Measurements from ENCODE around the gene CGB7.
"Not testable (repeated sequence)": the region's sequence is repeated elsewhere in the genome, so short reads cannot be mapped to it uniquely, and the experiment has no call there.

Gene CGB7

DNA sequence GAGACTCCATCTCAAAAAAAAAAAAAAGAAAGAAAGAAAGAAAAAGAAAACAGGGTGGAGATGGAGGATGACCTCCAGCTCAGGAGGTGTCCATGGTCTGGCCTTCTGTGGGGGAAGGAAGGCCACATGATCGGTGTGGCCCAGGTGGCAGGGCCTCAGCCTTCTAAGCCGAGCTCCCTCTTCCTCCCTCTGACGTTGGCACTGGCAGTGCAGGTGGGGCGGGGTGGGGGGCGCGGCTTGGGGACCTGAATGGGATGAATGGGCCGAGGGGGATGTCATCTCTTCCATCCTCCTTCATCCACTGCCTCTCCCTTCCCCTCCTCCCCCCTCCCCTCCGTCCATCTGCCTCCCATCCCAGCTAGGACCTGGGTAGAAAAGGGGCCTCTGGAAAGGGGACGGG, 17.8 kb downstream of the CGB7 start:
- DNase-seq = not testable (repeated sequence)

DNA sequence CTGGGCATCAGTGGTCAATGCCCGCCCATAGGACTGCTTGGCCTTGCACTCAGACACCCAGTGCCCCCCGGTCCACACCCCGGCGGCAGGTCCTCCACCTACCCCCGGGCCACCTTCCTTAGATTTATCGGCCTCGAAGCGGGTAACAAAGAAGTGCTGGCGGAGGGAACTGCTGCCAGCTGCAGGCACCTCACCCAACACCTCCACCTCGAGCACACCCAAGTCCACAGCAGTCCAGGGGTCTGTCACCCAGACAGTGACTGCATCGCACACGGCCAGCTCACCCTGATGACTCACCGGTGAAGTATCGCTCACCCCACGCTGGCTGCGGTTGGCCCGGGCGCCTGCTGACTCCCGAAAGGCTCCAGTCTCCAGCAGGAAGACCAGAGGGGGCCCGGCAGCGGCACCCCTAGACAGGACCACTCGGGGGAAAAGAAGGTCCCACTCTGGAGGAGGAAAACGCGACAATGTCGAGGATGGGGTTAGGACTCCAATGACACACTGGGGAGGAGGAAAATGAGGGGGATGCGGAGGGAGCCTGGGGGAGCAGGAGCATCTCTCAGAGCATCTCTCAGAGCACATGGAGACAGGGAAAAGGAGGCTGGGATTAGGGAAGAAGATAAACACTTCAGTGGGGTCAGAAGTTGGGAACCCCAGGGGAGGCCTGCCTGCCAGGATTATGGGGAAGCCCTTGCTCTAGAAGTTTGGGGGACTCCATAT, 18.8 kb downstream of the CGB7 start:
- DNase-seq = not testable (repeated sequence)

DNA sequence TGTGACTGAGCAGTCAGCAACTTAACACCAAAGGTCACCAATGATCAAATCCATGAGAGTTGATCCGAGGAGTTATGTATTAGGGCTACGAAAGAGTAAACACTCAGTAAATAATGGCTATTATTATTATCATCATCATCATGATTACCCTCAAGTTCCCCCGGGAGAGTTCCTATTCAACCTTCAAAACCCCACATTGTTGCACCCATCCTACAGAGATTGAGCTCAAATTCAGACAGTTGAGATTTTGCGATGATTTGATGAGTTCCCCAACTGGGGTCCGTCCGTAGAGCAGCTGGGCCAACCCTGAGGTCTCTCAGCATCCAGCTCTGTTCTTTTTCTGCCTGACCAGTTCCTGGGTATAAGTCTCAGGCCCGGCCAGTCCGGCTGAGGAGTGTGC, 19.4 kb downstream of the CGB7 start:
- DNase-seq = not testable (repeated sequence)

DNA sequence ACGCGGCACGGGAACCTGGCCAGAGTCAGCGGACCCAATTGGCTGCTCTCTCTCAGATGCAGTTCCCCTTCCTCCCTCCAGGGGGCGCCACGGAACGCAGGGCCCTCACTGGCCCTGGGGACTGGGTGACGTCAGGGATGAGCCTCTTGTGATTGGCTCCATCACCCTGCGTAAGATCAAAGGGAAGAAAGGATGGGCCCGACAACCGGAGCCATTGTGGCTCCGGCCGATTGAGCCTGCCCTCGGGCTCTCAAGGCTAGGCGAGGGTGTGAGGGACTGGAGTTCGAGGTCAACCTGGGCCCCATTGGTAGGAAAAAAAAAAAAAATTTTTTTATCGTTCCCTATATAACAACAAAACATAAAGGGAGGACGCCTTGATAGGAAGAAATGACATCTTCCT, 20.7 kb downstream of the CGB7 start, which contains the start of gene CGB1:
CGB1 (minus strand) TSS at position 81 of the 400 bp plus-strand sequence. CDS start 184 bp downstream, outside the sequence.
- not testable (repeated sequence) for DNase-seq

DNA sequence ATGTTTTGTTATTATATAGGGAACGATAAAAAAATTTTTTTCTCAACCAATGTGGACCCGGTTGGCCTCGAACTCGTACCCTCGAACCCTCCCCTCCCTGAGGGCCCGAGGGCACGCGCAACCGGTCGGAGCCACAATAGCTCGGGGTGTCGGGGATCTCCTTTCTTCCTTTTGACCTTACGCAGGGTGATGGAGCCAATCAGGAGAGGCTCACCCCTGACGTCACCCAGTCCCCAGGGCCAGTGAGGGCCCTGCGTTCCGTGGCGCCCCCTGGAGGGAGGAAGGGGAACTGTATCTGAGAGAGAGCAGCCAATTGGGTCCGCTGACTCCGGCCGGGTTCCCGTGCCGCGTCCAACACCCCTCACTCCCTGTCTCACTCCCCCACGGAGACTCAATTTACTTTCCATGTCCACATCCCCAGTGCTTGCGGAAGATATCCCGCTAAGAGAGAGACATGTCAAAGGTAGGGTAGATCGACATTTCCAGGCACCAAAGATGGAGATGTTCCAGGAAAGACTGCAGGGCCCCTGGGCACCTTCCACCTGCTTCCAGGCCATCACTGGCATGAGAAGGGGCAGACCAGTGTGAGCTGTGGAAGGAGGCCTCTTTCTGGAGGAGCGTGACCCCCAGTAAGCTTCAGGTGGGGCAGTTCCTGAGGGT, 25.8 kb downstream of the CGB7 start, which contains the start of gene CGB2:
CGB2 (plus strand) TSS at position 249 of the 660 bp plus-strand sequence; CDS start at position 455, 206 bp downstream.
- peak; percentile 28 for DNase-seq

DNA sequence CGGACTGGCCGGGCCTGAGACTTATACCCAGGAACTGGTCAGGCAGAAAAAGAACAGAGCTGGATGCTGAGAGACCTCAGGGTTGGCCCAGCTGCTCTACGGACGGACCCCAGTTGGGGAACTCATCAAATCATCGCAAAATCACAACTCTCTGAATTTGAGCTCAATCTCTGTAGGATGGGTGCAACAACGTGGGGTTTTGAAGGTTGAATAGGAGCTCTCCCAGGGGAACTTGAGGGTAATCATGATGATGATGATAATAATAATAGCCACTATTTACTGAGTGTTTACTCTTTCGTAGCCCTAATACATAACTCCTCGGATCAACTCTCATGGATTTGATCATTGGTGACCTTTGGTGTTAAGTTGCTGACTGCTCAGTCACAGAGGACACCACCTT, 27.2 kb downstream of the CGB7 start:
- DNase-seq = not testable (repeated sequence)

DNA sequence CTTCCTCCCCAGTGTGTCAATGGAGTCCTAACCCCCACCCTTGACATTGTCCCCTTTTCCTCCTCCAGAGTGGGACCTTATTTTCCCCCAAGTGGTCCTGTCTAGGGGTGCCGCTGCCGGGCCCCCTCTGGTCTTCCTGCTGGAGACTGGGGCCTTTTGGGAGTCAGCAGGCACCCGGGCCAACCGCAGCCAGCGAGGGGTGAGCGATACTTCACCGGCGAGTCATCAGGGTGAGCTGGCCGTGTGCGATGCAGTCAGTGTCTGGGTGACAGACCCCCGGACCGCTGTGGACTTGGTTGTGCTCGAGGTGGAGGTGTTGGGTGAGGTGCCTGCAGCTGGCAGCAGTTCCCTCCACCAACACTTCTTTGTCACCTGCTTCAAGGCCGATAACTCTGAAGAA, 27.8 kb downstream of the CGB7 start:
- not testable (repeated sequence) for DNase-seq

DNA sequence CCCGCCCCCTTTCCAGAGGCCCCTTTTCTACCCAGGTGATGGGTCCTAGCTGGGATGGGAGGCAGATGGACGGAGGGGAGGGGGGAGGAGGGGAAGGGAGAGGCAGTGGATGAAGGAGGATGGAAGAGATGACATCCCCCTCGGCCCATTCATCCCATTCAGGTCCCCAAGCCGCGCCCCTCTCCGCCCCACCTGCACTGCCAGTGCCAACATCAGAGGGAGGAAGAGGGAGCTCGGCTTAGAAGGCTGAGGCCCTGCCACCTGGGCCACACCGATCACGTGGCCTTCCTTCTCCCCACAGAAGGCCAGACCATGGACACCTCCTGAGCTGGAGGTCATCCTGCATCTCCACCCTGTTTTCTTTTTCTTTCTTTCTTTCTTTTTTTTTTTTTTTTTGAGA, 28.9 kb downstream of the CGB7 start:
- not testable (repeated sequence) for DNase-seq

DNA sequence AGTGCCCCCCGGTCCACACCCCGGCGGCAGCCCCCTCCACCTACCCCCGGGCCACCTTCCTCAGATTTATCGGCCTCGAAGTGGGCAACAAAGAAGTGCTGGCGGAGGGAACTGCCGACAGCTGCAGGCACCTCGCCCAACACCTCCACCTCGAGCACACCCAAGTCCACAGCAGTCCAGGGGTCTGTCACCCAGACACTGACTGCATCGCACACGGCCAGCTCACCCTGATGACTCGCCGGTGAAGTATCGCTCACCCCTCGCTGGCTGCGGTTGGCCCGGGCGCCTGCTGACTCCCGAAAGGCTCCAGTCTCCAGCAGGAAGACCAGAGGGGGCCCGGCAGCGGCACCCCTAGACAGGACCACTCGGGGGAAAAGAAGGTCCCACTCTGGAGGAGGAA, 31.9 kb downstream of the CGB7 start:
- DNase-seq = not testable (repeated sequence)

DNA sequence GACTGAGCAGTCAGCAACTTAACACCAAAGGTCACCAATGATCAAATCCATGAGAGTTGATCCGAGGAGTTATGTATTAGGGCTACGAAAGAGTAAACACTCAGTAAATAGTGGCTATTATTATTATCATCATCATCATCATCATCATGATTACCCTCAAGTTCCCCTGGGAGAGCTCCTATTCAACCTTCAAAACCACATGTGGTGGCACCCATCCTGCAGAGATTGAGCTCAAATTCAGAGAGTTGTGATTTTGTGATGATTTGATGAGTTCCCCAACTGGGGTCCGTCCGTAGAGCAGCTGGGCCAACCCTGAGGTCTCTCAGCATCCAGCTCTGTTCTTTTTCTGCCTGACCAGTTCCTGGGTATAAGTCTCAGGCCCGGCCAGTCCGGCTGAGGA, 32.5 kb downstream of the CGB7 start:
- not testable (repeated sequence) for DNase-seq

DNA sequence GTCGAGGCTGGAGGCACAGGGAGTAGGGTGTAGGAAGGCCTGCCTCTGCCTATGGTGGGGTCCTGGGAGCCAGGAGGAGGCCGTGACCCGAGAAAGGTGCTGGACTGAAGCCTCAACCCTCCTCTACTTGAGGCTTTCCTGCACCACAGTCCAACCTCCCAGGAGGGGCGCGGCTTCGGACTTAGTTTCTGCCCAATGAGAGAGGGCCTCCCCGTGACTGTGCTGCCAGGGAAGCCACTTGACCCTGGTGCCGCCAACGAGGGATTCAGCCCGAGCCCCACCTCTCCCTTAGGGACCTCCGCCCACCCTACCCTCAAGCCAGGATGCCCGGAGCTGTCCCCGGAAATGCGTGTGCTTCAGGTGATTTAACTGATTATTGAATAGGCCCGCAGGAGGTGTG, 33.3 kb downstream of the CGB7 start, which contains the start of gene CGB3:
CGB3 (minus strand) TSS at position 101 of the 400 bp plus-strand sequence. CDS start 362 bp downstream, outside the sequence.
- DNase-seq = not testable (repeated sequence)

DNA sequence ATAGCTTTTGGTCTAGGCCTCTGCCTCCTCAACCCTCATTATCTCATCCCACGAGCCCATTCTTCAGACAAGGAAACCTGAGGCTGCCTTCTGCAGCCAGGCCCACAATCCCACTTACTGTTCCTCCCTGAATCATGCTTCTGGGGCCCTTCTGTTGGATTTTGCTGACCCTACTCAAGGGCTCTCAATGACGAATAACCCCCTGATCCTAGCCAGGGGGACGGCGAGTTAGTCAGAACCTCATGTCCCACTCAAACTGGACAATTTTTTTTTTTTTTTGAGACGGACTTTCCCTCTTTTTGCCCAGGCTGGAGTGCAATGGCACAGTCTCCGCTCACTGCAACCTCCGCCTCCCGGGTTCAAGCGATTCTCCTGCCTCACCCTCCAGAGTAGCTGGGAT, 35.4 kb downstream of the CGB7 start:
- no peak for DNase-seq

DNA sequence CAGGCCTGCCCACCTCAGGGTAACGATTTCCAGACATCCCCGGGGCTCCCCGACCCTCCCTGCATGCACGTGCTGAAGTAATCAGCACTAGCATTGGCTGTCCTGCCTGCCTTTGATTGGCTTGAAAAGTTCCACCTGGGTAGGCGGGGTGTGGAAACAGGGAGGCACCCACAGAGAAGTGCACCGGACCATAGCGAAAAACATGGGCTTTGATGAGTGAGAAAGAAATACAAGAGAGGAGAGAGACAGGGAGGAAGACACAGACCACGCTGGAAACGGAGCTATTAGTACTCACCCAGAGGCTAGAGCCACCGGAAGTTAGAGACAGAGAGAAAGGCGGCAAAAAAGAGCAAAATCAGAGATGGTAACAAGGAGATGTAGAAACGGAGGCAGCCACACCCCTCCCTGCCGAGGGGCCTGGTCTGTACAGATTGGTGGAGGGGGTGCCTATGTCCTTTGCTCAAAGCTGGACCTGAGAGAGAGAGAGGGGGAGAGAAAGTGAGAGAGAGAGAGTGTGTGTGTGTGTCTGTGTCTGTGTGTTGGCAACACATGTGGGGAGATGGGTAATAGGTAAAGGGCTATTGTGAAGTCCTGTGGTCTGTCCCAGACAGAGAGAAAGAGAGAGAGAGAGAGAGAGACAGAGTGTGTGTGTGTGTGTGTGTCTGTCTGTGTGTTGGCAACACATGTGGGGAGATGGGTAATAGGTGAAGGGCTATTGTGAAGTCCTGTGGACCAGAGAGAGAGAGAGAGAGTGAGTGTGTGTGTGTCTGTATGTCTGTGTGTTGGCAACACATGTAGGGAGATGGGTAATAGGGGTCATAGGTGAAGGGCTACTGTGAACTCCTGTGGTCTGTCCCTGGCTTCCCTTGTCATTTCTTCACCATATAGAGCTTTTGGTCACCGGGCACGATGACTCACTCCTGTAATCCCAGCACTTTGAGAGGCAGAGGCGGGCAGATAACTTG, 36.3 kb downstream of the CGB7 start:
- no peak for DNase-seq

DNA sequence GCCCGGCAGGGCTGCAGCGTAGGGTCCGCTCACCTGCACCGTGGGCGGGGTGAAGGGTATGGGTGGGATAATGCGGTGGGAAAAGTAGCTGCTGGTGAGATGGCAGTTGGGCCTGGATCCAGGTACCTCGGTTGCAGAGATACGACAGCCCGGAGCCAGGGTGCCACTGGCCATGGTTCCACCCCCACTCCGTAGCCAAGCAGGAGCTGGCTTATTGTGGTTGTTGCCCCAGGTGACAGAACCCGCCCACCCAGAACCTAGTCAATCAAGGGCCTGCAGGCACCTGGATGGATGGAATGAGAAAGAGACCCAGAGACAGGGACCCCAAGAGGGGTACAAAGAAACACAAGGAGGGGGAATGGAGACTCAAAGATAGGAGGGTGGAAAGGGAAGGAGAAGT, 37.2 kb downstream of the CGB7 start:
- no peak for DNase-seq

DNA sequence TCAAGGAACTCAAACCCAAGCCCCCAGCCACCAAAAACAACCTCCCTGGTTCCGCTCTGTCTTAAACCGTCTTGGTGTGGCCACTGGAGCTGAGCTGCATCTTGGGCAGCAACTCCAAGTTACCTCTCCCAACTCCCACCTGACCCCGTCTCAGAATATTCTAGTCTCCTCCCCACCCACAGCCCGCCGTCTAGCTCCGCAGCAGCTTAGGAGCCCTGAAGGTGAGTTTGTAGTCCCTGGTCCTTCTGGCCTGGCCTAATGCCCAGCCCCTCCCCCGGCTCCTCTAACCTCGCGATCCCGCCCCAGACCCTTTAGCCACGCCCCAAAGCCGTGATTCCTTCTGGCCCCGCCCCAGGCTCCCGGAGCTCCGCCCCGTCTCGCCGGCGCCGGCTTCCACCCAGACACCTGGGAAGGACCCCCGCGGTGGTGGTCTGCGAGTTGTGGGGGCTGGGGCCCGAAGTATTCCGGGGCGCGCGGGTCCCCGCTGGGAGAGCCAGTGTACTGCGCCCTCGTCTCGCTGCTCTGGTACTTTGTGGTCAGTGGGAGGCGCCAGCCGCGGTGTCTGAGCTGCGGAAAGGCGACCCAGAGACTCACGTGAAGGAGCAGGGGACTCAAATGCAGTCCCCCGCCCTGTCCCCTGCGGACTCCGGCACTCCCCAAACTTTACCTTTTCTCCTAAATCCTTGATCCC, 38.2 kb downstream of the CGB7 start:
- peak; percentile 48 for DNase-seq

DNA sequence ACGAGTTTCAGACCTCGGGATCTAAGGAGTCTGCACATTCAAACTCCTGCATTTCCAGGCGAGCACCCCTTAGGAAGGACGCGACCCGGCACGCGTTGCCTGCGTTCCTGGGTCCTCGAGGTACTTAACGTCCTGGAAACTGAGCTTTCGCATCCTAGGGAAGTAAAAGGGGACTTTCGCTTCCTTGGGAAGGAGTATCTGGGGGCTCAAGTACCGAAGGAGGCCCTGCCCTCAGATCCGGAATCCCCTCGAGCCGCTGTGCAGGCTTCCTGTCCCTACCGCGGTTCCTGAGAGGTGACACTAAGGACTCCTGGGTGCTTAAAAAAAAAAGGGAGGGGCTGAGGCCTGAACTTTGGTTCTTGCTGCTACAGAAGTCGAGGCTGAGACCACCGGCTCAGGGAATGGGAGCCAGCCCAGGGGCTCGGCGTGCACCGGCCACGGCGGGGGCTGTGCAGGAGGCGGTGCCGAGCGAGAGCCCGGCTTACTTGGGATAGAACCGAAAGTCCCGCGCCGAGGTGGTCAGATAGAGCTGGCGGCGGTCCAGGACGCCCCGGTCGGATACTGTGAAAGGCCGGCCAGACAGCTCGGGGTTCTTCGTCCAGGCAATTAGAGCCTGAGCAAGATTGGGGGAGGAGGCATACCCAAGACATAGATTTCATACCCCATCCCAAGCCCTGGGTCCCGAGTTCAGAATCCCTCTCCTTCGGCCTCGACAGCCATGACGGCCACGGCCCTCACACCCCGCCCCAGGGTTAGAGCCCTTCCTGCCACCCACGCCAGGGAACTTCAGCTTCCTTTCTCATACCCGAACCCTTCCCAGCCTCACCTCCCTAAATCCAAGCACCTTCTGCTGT, 38.9 kb downstream of the CGB7 start:
- not testable (repeated sequence) for DNase-seq

DNA sequence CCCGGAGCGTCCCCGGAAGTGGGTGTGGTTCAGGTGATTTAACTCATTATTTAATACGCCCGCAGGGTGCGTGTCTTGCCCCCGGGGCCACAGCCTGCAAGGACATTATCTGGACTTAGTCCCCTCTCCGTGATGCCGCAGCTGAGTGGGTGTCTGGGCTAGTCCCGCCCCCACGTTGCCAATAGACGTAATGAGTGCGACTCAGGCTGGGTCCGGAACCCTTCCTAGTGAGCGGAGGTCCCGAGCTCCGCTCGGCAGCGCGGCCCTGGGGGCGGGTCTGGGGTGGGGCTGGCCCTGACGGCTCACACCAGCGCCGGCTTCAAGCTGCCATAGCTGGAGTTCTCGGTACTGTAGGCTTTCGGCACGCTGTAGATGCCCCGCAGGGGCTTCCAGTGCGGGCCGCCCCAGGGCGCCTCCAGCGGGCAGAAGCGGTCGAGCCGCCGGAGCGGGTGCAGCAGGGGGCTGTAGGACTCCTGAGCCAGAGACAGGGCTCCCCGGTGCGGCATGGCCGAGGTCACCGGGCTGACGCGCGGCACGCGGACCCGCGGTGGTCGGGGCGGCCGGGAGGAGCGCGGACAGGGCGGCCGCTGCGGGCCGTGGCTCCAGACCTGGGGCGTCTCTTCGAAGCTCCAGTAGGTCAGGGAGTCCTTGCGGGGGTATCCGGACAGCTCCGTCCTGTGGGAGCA, 39.7 kb downstream of the CGB7 start:
- DNase-seq = peak; percentile 59

DNA sequence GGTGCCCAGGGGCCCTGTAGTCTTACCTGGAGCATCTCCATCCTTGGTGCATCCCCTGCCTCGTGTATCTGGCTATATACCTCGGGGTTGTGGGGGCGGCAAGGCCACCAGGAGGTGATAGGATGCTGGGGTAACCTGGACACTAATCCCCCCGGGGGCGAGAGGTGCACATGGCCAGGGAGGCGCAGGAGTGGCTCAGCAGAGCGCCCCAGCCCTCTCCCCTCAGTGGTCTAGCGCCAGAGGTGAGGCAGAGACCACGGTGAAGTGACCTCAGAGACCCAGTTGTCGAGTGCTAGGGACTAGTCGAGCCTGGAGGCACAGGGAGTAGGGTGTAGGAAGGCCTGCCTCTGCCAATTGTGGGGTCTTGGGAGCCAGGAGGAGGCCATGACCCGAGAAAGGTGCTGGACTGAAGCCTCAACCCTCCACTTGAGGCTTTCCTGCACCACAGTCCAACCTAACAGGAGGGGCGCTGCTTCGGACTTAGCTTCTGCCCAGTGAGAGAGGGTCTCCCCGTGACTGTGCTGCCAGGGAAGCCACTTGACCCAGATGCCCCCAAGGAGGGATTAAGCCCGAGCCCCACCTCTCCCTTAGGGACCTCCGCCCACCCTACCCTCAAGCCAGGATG, 40.4 kb downstream of the CGB7 start, which contains the start of gene LHB:
LHB (minus strand) TSS at position 51 of the 625 bp plus-strand sequence; CDS start at position 41, 10 bp downstream.
- DNase-seq = no peak

DNA sequence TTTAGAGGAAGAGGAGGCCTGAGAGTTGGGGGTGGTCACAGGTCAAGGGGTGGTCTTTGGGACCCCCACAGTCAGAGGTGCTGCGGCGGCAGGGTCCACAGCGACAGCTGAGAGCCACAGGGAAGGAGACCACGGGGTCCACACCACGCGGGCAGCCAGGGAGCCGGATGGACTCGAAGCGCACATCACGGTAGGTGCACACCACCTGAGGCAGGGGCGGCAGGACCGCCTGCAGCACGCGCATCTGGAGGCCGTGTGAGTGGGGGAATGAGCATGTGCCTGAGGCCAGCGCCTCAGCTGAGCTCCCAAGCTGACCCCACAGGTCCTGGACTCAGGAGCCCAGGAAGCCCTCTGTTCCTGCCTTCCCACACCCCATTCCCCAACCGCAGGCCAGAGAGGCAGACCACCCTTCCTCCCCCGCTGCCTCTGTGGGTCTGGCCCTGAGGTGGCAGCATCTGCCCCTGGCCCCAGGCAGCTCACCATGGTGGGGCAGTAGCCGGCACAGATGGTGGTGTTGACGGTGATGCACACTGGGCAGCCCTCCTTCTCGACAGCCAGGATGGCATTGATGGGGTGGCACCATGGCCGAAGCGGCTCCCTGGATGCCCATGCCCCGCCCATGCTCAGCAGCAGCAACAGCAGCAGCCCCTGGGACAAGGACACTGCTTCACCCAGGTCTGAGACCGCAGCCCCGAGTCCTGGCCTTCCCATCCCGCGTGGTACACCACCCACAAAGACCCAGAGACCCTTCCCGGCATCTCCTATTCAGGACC, 41.3 kb downstream of the CGB7 start:
- DNase-seq = no peak

All from effector CD4-positive, alpha-beta T cell (primary cell).